SK-N-MC (cell line): ENCODE measurements around the gene TAB2.

Source experiments
- EZH2 ChIP-seq: fragments of 200-600 bp; sonication (generic); IDR thresholded peaks from one replicate; pipeline ENCODE4 v1.6.1; 2017; ENCODE audit warnings: antibody characterized with exemption
- FOXP2 ChIP-seq: optimal IDR thresholded peaks from 2 replicates; pipeline ENCODE3; 2011; ENCODE audit warnings: mild to moderate bottlenecking, moderate library complexity; ENCODE audit not compliant: insufficient read depth; ENCODE audit errors: extremely low read length, control extremely low read depth
- POLR2AphosphoS5 ChIP-seq: IDR thresholded peaks from 2 replicates; pipeline ENCODE4 v1.6.1; 2012; ENCODE audit warnings: mild to moderate bottlenecking, low read depth, low read length, borderline replicate concordance

DNA sequence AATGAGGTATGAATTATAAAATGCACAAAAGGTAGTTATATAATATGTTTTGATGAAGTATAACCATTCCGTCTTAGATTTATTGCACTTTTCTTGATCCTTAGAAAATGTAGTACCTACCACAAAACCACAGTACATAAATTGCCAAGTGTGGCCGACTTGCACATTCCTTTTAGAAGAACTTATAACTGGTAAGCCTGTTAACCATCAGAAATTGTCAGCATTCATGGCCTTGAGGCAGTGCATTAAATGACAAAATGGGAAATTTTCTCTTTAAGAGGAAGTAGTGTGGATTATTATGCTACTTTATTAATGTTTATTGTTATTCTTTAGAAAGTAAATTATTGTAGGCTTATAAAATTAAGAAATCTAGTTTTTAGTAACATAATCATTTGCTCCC is 29.6 kb downstream of the TAB2 start:
- no peak for TF ChIP-seq EZH2
- TF ChIP-seq POLR2AphosphoS5, result no peak
- no peak for TF ChIP-seq FOXP2
